D341Med (cell line): ENCODE results near the gene FOXD2.

Experiments used
- DNase-seq: peaks from one replicate; pipeline ENCODE4 v3.0.0; 2012; ENCODE audit warnings: low spot score

Gene FOXD2

GRCh38 chr1:47465605-47466004 lies 27.8 kb downstream of the FOXD2 start:
- DNase-seq: no peak

GRCh38 chr1:47468709-47469389 lies 31.0 kb downstream of the FOXD2 start:
- no peak for DNase-seq

- DNase-seq: no peak
These were observed 31.5 kb downstream of the FOXD2 start for GRCh38 chr1:47469390-47469759.

DNA sequence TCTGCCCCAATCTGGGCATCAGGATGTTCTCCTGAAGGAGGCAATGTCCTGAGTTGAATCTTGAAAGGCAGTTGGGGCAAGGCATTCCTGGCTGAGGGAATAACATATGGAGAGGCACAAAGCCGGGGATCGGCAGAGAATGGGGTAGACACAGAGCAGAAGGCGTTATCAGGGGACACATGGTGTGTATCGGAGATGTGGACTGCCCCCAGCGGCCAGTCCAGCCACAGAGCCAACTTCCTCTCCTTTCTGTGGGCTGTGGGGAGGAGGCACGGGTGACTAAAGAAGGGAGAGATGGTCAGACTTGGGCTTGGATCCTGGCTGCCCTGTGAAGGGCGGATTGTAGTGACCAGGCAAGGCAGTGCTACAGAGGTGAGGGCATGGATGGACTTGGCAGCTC lies 32.1 kb downstream of the FOXD2 start:
- no peak for DNase-seq

DNA sequence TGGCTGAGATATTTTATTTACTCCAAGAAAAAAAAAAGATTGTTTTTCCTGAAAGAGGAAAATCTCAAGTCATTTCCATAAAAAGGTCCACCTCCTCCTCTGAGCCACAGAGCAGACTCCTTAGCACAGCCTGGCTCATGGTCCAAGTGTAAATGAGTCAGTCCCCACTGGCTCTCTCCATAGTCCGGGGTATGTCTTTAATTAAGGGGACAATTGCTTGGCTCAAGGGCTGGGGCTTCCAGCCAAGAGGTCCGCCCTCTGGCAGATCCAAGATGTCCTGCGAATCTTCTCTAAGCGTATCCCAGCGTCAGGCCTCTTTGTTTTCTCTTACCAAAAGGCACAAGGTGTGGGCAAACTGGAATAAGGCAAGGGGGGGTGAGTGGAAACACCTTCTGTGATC lies 33.3 kb downstream of the FOXD2 start:
- DNase-seq: no peak

GRCh38 chr1:47474278-47475193 lies 36.7 kb downstream of the FOXD2 start:
- DNase-seq: no peak

- no peak for DNase-seq
These were observed 39.8 kb downstream of the FOXD2 start for GRCh38 chr1:47477595-47478080.

DNA sequence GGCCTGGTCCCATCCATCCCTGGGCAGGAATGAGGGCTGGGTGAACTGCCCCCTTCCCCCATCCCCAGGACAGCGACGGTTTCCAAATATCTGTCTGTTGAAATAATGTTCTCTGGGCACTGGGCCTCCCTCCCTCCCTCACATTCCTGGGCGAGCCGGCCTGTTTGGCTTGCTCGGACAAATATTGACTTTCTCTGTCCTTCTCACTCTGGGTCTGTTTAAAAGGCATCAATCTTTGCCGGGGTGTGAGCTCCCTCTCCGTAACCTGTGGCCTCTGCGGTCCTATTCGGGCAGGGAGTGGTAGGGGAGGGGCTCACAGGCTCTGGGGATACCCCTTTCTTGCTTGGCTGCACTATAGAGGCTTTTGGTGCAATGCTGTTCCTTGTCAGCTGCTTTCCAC lies 40.2 kb downstream of the FOXD2 start:
- no peak for DNase-seq

GRCh38 chr1:47479664-47480063 lies 41.8 kb downstream of the FOXD2 start:
- no peak for DNase-seq

GRCh38 chr1:47481936-47482335 lies 44.1 kb downstream of the FOXD2 start:
- no peak for DNase-seq

- no peak for DNase-seq
These were observed 44.9 kb downstream of the FOXD2 start for GRCh38 chr1:47482786-47483185.

DNA sequence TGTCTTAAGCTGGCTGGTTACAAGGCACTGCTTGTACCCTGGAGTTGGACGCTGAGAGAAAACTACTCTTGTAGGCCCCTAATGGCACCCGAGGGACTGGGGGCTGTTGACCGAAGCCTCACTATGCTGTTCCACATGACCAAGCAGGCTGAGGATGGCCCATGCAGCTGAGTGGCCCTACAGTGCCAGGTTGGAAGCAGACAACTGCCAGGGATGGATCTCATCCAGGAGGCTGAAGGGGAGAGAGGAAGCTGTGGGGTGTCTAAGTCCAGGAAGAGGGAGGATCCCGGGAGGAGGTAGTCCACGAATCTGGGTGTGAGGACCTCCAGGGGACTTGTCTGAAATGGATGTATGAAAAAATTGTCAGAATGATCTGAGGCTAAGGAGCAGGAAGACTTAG lies 45.8 kb downstream of the FOXD2 start:
- no peak for DNase-seq

DNA sequence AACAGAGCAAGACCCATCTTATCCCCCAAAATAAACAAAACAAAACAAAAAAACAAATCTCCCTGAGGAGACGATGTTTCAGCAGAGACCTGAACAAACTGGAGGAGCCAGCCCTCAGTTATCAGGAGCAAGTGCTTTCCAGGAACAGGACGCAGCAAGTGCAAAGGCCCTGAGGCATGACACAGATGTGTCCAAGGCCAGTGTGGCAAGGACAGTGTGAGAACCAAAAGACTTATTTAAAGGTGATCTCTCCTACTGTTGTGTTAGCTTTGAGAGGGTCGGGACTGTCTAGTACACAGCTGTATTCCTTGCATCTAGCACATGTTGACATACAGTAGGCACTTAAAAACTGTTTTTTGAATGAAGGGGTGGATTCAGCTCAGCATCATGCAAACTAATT lies 48.0 kb downstream of the FOXD2 start:
- no peak for DNase-seq

- DNase-seq: no peak
These were observed 49.5 kb downstream of the FOXD2 start for GRCh38 chr1:47487332-47487731.

GRCh38 chr1:47487850-47488450 lies 50.1 kb downstream of the FOXD2 start:
- no peak for DNase-seq
